Upper lobe of right lung (tissue), 1 donor: ENCODE results near the gene MAPK6. TPM values are rescaled to one million over a fixed set of nuclear protein-coding genes. Genes with fewer than 3 reads are reported as not detected.

Experiments
- ATAC-seq: fragments of 200-7000 bp; cut with Tn5 transposase; one replicate; pipeline ENCODE4 v1.9.1; 2020; ENCODE audit warnings: mild to moderate bottlenecking, moderate library complexity
- DNase-seq: peaks from one replicate; pipeline ENCODE4 v3.0.0-alpha.2; 2020
- H3K27ac ChIP-seq: fragments of 200-600 bp; one replicate; pipeline ENCODE4 v1.8.0; 2022
- H3K27me3 ChIP-seq: fragments of 200-600 bp; one replicate; pipeline ENCODE4 v1.8.0; 2022; ENCODE audit warnings: mild to moderate bottlenecking
- H3K36me3 ChIP-seq: fragments of 200-600 bp; one replicate; pipeline ENCODE4 v1.8.0; 2022
- H3K4me1 ChIP-seq: fragments of 200-600 bp; one replicate; pipeline ENCODE4 v1.8.0; 2022
- H3K4me3 ChIP-seq: fragments of 200-600 bp; one replicate; pipeline ENCODE4 v1.8.0; 2022; ENCODE audit warnings: mild to moderate bottlenecking
- H3K9me3 ChIP-seq: fragments of 200-600 bp; one replicate; pipeline ENCODE4 v1.8.0; 2022
- CTCF ChIP-seq: fragments of 200-600 bp; IDR thresholded peaks from one replicate; pipeline ENCODE4 v1.8.0; 2022; ENCODE audit warnings: antibody characterized with exemption
- intact Hi-C: fragments of 100-400 bp; cut with DNase I; formaldehyde crosslinking; loops from one replicate; pipeline ENCODE4 v1.11.0; 2022
- total RNA-seq: library from RNA; stranded (reverse); fragmentation: NEBNext Ultra II Directional; extraction: Animal tissue kit (Norgen Biotek cat#: 25700); gene quantifications from one replicate; pipeline ENCODE4 v1.2.1, GENCODE V29; 2021
- donor health status: DM: no; HTN: yes; CAD: no; lungs with severe emphysema.

MAPK6 gene
- total RNA-seq, 1 donor from 2014 or later = 20.9 TPM

DNA sequence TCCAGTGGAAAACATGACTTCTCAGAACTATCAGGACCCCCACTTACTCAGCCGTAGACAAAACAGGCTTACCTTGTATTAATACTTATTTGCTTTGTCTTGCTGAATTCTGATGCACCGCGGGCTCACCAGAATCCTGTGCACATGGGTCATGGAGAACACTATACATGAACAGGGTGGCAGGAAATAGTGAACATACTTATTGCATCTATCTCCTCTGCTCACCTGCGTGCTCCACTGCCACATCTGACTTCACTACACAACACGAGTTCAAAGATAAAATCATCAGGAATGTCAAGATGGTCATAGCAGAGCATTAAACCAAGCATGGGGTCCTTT lies 10.7 kb upstream of the MAPK6 start:
- DNase-seq (no peak), ATAC-seq (no peak)
- no peak overlapping the region for H3K4me3 ChIP-seq
- TF ChIP-seq CTCF = no peak
- peaks cover 28% of the 10 kb centered on the region for H3K4me1 ChIP-seq
- H3K9me3 ChIP-seq = no peaks in the 10 kb centered on the region
- H3K27me3 ChIP-seq = no peaks in the 10 kb centered on the region
- H3K36me3 ChIP-seq = no peaks in the 10 kb centered on the region
- no peak overlapping the region for H3K27ac ChIP-seq
- intact Hi-C loops = no loop called here

DNA sequence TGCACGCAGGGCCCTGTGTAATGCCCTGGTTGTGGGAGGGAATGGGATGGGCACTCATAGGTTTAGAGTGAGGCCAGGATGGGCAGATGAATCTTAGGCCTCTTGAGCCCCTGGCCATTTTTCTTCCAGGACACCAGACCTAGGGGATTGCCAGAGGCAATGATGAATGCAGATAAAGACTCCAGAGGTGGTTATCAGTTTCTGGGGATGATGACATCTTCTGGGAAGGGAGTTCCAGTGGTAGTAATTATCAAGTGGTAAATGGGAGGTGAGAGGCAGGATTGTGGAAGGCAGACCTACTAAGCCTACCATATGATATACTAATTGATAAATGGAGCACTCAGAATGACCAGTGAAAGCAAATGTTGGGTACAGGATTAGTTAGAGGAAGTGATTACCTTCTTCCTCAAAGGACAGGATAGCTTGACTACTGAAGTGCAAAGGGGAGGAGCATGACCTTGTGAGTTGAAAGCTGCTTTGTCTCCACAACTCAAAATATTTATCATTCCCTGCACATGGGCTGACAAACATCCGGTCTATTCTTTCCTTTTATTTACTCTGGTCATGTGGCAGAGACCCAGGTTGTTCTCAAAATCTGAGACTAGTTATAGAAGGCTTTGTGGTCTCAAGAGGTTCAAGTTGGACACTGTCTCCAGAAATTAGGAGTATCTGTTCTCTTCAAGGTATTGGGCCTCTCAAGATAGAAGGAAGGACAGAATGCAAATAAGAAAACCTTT lies 10.2 kb upstream of the MAPK6 start:
- DNase-seq = no peak
- Histone ChIP-seq H3K4me3 (no peak overlapping the region), H3K9me3 (no peaks in the 10 kb centered on the region), H3K27me3 (no peaks in the 10 kb centered on the region), H3K4me1 (peaks cover 30% of the 10 kb centered on the region), H3K36me3 (no peaks in the 10 kb centered on the region), H3K27ac (no peak overlapping the region)
- intact Hi-C loops = no loop called here
- no peak for TF ChIP-seq CTCF
- peak; percentile 39 for ATAC-seq

- no peaks in the 10 kb centered on the region for H3K36me3 ChIP-seq
- no peak for TF ChIP-seq CTCF
- intact Hi-C loops = no loop called here
- H3K4me1 ChIP-seq = peaks cover 36% of the 10 kb centered on the region
- H3K27ac ChIP-seq = peak overlapping the region; percentile 14
- no peak overlapping the region for H3K4me3 ChIP-seq
- no peak for ATAC-seq
- no peak for DNase-seq
- no peaks in the 10 kb centered on the region for H3K27me3 ChIP-seq
- no peaks in the 10 kb centered on the region for H3K9me3 ChIP-seq
These were observed 8.1 kb upstream of the MAPK6 start for GRCh38 chr15:52010633-52011595.

- Histone ChIP-seq H3K27me3 (no peaks in the 10 kb centered on the region), H3K4me1 (peaks cover 36% of the 10 kb centered on the region), H3K4me3 (no peak overlapping the region), H3K27ac (peak overlapping the region; percentile 14), H3K36me3 (no peaks in the 10 kb centered on the region), H3K9me3 (no peaks in the 10 kb centered on the region)
- ATAC-seq (peak; percentile 51), DNase-seq (no peak)
- no peak for TF ChIP-seq CTCF
- intact Hi-C loops = no loop called here
These were observed 7.3 kb upstream of the MAPK6 start for GRCh38 chr15:52011711-52012144.

DNA sequence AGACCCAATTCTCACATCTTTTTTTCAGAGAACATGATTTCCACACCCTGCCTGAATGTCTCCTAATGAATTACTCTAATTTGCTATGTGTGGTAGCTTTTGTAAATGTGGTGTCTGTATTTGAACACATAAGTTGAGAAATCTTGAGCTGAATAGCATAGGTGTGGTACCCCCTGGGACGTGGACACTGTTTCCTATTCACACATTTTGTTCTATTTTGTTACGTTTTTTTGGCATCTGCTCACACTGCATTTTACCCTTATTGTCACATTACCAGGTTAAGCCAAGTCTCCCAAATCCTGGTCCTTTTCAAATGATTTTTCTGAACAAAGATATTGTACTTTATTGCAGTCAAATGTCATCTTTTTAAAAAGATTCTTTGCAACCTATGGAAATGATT lies 6.8 kb upstream of the MAPK6 start:
- no peak for TF ChIP-seq CTCF
- Histone ChIP-seq H3K36me3 (no peaks in the 10 kb centered on the region), H3K27me3 (no peaks in the 10 kb centered on the region), H3K9me3 (no peaks in the 10 kb centered on the region), H3K4me3 (no peak overlapping the region), H3K4me1 (peaks cover 32% of the 10 kb centered on the region), H3K27ac (peak overlapping the region; percentile 14)
- ATAC-seq = no peak
- intact Hi-C loops = no loop called here
- no peak for DNase-seq
